OCI-LY3 (cell line): ENCODE data around the gene CACNA2D3.

ENCODE experiments used
- CTCF ChIP-seq: fragments of 200-600, 300-600 bp; sonication (generic); IDR thresholded peaks from 2 replicates; pipeline ENCODE4 v1.5.1; 2014; ENCODE audit warnings: antibody characterized with exemption, low read length, low read depth
- EZH2phosphoT487 ChIP-seq: fragments of 200-600 bp; shearing (Covaris generic); IDR thresholded peaks from 2 replicates; pipeline ENCODE4 v1.6.1; 2018; ENCODE audit warnings: antibody characterized with exemption, mixed run types, low read depth

- TF ChIP-seq CTCF (no peak), EZH2phosphoT487 (no peak)
Measured at GRCh38 chr3:54445630-54446029, 323.3 kb downstream of the CACNA2D3 start.
